HAP-1 (cell line): ENCODE results near the gene CD86.
A peak's percentile ranks its signal among the peaks of the same experiment; 100 is the strongest.

Experiments
- DNase-seq, 2 experiments: peaks; one replicate each; pipeline ENCODE4 v3.0.0-alpha.2; 2016 to 2020; ENCODE audit warnings: low spot score in 2 of 2
- H3K27me3 ChIP-seq: fragments of 250-450 bp; sonication (Bioruptor Pico); 2 replicates; pipeline ENCODE4 v1.5.1; 2020; ENCODE audit warnings: low read depth, mild to moderate bottlenecking, moderate library complexity
- H3K36me3 ChIP-seq: fragments of 250-450 bp; sonication (Bioruptor Pico); replicated peaks from 2 replicates; pipeline ENCODE4 v1.5.1; 2020; ENCODE audit warnings: mild to moderate bottlenecking
- H3K4me1 ChIP-seq: fragments of 250-450 bp; sonication (Bioruptor Pico); 2 replicates; pipeline ENCODE4 v1.5.1; 2020; ENCODE audit warnings: mild to moderate bottlenecking
- H3K4me3 ChIP-seq: fragments of 250-450 bp; sonication (Bioruptor Pico); 2 replicates; pipeline ENCODE4 v1.5.1; 2020; ENCODE audit warnings: mild to moderate bottlenecking, moderate library complexity
- H3K9me3 ChIP-seq: fragments of 250-450 bp; sonication (Bioruptor Pico); 2 replicates; pipeline ENCODE4 v1.5.1; 2020; ENCODE audit warnings: mild to moderate bottlenecking, moderate library complexity
- in situ Hi-C: fragments of 300-500 bp; cut with MboI; formaldehyde crosslinking; loops from 3 replicates; pipeline ENCODE4 v1.14.3; 2020; ENCODE audit warnings: low sequenced_read_pairs, inconsistent platforms, mixed read lengths

CD86 gene

DNA sequence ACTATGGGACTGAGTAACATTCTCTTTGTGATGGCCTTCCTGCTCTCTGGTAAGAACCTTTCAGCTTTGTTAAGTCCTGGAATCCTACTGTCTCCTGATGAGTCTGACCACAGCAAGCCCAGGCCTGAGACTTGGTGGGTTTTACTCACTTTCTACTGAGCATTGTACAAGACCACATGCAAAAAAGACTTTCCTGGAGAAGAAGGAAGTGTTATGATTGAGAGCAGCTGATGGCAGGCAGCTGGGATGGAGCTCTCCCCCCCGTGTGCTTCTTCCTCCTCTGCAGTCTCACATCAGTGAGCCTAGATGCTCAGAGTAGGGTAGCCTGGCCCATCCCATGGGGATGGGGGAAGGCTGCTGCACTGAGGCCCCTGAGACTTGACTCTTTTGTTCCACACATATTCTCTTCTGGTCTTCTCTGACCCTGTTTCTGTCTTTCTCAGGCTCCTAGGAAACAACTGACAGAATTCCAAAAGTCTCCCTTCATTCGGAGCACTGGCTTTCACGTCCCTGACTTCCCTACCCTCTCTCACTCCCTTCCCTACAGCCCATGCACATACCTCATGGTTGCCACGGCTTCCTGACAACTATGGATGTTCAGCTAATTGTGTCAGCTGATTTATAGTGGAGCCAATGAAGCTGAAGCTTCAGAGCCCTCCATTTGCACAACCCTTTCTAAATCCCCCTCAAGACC is 36.6 kb downstream of the CD86 start:
- in situ Hi-C loops, result no loop called here
- H3K4me1 ChIP-seq, result no peaks in the 10 kb centered on the region
- no peak overlapping the region for H3K4me3 ChIP-seq
- peaks cover 8% of the 10 kb centered on the region; the same call in 1 of the 2 replicates for H3K27me3 ChIP-seq
- H3K36me3 ChIP-seq, result no peaks in the 10 kb centered on the region
- DNase-seq, result no peak
- H3K9me3 ChIP-seq, result no peaks in the 10 kb centered on the region

- in situ Hi-C loops, result no loop called here
- H3K4me3 ChIP-seq, result no peak overlapping the region
- H3K36me3 ChIP-seq, result no peaks in the 10 kb centered on the region
- peak in 1 of 2 experiments; percentile 40 for DNase-seq
- H3K9me3 ChIP-seq, result no peaks in the 10 kb centered on the region
- peaks cover 5% of the 10 kb centered on the region; the same call in 1 of the 2 replicates for H3K27me3 ChIP-seq
- no peaks in the 10 kb centered on the region for H3K4me1 ChIP-seq
Observed at GRCh38 chr3:122092460-122093165, 37.5 kb downstream of the CD86 start.

- in situ Hi-C loops, result no loop called here
- H3K4me1 ChIP-seq, result no peaks in the 10 kb centered on the region
- H3K4me3 ChIP-seq, result no peak overlapping the region
- 0 out of 2 replicates have a peak, but pooled peaks cover 3% of the 10 kb centered on the region for H3K27me3 ChIP-seq
- H3K9me3 ChIP-seq, result no peaks in the 10 kb centered on the region
- no peak for DNase-seq
- H3K36me3 ChIP-seq, result no peaks in the 10 kb centered on the region
Observed at GRCh38 chr3:122094125-122094524, 39.0 kb downstream of the CD86 start.

DNA sequence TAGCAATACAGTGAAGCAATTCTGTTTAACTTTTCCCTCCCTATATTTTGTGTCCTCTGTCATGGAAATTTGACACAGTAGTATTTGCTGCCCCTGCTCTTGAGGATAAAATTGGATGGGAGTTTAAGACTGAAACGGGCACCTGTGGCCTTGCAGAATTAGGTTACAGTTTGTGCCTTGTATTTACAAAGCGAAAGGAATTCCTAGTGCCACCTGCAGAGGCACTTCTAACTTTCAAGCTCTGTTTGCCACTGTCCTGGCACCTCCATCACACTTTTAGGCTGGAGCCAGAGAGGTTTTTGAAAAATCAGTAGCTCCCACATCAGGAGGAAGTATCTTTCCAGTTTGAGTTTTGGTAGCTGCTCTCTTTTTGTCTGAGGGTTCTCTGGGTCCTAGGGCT is 39.5 kb downstream of the CD86 start:
- in situ Hi-C loops, result no loop called here

DNA sequence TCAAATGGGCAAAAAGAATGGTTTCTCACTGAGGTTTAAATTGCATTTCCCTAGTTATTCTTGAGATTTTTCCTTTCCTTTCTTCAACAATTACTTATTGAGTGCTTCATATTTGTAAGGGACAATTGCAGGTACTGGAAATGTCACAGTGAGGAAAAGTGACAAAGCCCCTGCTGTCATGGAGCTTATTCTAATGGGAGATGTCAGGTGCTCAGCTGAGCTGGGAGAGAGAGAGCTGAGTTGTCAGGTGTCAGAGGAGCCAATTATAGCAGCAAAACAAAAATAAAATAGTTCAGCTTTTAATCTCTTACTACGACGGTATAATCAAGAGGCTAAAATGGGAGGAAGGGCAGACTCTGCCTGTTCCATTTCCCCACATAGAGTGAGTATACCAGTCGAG is 42.0 kb downstream of the CD86 start:
- Histone ChIP-seq H3K4me1 (no peaks in the 10 kb centered on the region), H3K4me3 (no peak overlapping the region), H3K36me3 (no peaks in the 10 kb centered on the region), H3K27me3 (no peaks in the 10 kb centered on the region), H3K9me3 (no peaks in the 10 kb centered on the region)
- DNase-seq, result no peak
- in situ Hi-C loops, result no loop called here

More for the DNA sequence above, 39.5 kb downstream of the CD86 start:
- H3K4me1 ChIP-seq, result no peaks in the 10 kb centered on the region
- H3K4me3 ChIP-seq, result no peak overlapping the region
- no peaks in the 10 kb centered on the region for H3K27me3 ChIP-seq
- no peak for DNase-seq
- H3K36me3 ChIP-seq, result no peaks in the 10 kb centered on the region
- H3K9me3 ChIP-seq, result no peaks in the 10 kb centered on the region

DNA sequence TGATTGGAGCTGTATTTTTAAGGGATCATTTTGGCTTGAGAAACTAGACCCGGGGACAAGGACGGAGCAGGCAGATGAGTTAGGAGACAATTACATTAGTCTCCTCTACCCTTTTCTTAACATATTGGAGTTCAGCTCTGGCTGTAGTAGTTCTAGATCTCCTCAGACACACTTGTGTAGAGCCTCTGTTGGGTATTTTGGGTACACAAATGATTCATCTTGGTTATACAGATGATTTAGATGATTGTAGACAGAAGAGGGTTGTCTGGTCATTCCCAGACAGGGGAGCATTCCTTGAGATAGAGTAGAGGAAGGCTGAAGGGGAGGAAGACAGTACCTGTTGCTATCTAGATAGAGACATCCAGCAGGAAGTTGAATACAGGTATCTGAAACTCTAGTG is 43.4 kb downstream of the CD86 start:
- in situ Hi-C loops, result no loop called here
- H3K4me1 ChIP-seq, result no peaks in the 10 kb centered on the region
- no peaks in the 10 kb centered on the region for H3K36me3 ChIP-seq
- no peaks in the 10 kb centered on the region for H3K9me3 ChIP-seq
- H3K27me3 ChIP-seq, result no peaks in the 10 kb centered on the region
- no peak overlapping the region for H3K4me3 ChIP-seq
- DNase-seq, result no peak

GRCh38 chr3:122099255-122099654 is 44.1 kb downstream of the CD86 start:
- DNase-seq, result no peak
- no peaks in the 10 kb centered on the region for H3K27me3 ChIP-seq
- in situ Hi-C loops, result no loop called here
- no peaks in the 10 kb centered on the region for H3K9me3 ChIP-seq
- H3K4me1 ChIP-seq, result no peaks in the 10 kb centered on the region
- H3K4me3 ChIP-seq, result no peak overlapping the region
- no peaks in the 10 kb centered on the region for H3K36me3 ChIP-seq

DNA sequence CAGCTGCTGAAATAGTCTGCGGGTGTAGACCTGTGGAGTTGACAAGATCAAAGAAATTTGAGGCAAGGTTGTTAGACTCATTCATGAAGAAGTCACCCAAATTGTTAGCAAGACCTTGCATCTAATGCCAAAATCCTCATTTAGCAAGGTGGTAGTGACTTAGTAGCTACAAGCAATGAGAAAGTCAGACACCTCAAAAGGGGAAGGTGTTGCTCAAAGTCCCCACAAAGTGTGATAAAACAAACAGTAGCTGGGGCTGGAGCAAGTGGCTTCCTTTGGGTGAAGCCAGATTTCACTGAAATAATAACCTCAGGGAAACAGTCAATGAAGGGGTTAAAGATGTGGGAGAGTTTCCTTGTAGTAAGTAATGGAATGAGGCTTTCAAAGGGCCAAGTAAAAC is 44.9 kb downstream of the CD86 start:
- H3K4me1 ChIP-seq, result no peaks in the 10 kb centered on the region
- in situ Hi-C loops, result no loop called here
- no peak for DNase-seq
- no peak overlapping the region for H3K4me3 ChIP-seq
- H3K27me3 ChIP-seq, result no peaks in the 10 kb centered on the region
- no peaks in the 10 kb centered on the region for H3K9me3 ChIP-seq
- H3K36me3 ChIP-seq, result no peaks in the 10 kb centered on the region

- Histone ChIP-seq H3K27me3 (no peaks in the 10 kb centered on the region), H3K4me3 (no peak overlapping the region), H3K9me3 (no peaks in the 10 kb centered on the region), H3K4me1 (no peaks in the 10 kb centered on the region), H3K36me3 (no peaks in the 10 kb centered on the region)
- no peak for DNase-seq
- in situ Hi-C loops, result no loop called here
Observed at GRCh38 chr3:122100591-122101463, 45.7 kb downstream of the CD86 start.

DNA sequence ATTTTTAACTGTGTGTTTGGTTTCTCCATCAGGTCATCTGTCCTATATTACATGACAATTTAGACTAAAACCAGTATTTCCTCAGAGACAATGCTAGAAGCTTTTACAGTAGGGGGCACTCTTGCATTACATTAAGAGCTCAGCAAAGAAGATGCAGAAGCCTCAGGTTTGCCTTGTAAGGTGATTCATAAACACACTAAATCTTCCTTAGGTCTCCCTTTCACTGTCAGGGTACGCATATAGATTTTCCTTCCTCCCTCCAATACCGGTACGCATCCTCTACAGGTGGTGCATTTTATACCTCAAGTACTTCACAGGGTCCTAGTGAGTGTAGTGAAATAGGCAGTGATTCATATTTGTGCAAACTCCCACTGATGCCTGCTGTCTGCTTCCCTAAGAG is 46.5 kb downstream of the CD86 start:
- H3K27me3 ChIP-seq, result no peaks in the 10 kb centered on the region
- H3K4me3 ChIP-seq, result no peak overlapping the region
- in situ Hi-C loops, result no loop called here
- peak in 1 of 2 experiments; percentile 10 for DNase-seq
- H3K9me3 ChIP-seq, result no peaks in the 10 kb centered on the region
- no peaks in the 10 kb centered on the region for H3K4me1 ChIP-seq
- no peaks in the 10 kb centered on the region for H3K36me3 ChIP-seq

GRCh38 chr3:122102191-122102935 is 47.2 kb downstream of the CD86 start:
- no peaks in the 10 kb centered on the region for H3K9me3 ChIP-seq
- H3K4me3 ChIP-seq, result no peak overlapping the region
- H3K27me3 ChIP-seq, result no peaks in the 10 kb centered on the region
- H3K4me1 ChIP-seq, result no peaks in the 10 kb centered on the region
- no peaks in the 10 kb centered on the region for H3K36me3 ChIP-seq
- DNase-seq, result no peak
- in situ Hi-C loops, result no loop called here

GRCh38 chr3:122103821-122104514 is 48.8 kb downstream of the CD86 start:
- H3K27me3 ChIP-seq, result no peaks in the 10 kb centered on the region
- H3K4me1 ChIP-seq, result no peaks in the 10 kb centered on the region
- H3K4me3 ChIP-seq, result no peak overlapping the region
- in situ Hi-C loops, result no loop called here
- H3K36me3 ChIP-seq, result no peaks in the 10 kb centered on the region
- no peak for DNase-seq
- H3K9me3 ChIP-seq, result no peaks in the 10 kb centered on the region
